HFF-Myc (cell line): ENCODE data around the gene LRRC8C.

Source experiments
- DNase-seq: peaks from one replicate; pipeline ENCODE4 v3.0.0-alpha.2; 2011; ENCODE audit warnings: low read depth; ENCODE audit errors: extremely low read depth
- H3K4me3 ChIP-seq: replicated peaks from 2 replicates; pipeline ENCODE4 v1.5.1; 2011; ENCODE audit warnings: low read depth, mild to moderate bottlenecking, control low read depth, low read length
- TF ChIP-seq, protein P1 (sequence below): IDR thresholded peaks from 2 replicates; pipeline ENCODE4 v1.5.1; 2012; ENCODE audit warnings: mild to moderate bottlenecking, low read depth, low read length, control low read depth; ENCODE audit errors: missing control alignments

Gene LRRC8C

GRCh38 chr1:89681045-89681729, 48.3 kb downstream of the LRRC8C start:
- no peak for DNase-seq
- TF ChIP-seq, protein P1, sequence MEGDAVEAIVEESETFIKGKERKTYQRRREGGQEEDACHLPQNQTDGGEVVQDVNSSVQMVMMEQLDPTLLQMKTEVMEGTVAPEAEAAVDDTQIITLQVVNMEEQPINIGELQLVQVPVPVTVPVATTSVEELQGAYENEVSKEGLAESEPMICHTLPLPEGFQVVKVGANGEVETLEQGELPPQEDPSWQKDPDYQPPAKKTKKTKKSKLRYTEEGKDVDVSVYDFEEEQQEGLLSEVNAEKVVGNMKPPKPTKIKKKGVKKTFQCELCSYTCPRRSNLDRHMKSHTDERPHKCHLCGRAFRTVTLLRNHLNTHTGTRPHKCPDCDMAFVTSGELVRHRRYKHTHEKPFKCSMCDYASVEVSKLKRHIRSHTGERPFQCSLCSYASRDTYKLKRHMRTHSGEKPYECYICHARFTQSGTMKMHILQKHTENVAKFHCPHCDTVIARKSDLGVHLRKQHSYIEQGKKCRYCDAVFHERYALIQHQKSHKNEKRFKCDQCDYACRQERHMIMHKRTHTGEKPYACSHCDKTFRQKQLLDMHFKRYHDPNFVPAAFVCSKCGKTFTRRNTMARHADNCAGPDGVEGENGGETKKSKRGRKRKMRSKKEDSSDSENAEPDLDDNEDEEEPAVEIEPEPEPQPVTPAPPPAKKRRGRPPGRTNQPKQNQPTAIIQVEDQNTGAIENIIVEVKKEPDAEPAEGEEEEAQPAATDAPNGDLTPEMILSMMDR, result no peak

DNA sequence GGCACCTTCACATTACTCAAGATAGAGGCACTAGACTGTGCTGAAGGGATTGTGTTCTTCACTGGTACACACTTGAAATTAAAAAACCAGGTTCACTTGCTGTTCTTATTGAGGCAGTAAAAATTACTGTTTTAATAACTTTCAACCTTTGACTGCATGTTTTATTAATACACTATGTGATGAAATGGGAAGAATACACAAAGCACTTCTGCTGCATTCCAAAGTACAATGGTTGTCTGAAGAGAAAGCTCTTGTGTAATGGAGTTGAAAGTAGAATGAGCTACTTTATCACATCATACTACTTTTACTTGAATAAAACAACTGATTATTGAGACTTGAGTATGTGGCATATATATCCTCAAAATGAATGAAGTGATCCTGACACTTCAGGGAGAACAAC, 49.7 kb downstream of the LRRC8C start:
- no peak overlapping the region for H3K4me3 ChIP-seq
- no peak for DNase-seq
- TF ChIP-seq, protein P1, result no peak

More at GRCh38 chr1:89681045-89681729, 48.3 kb downstream of the LRRC8C start:
- no peak overlapping the region for H3K4me3 ChIP-seq

GRCh38 chr1:89685461-89685860, 52.5 kb downstream of the LRRC8C start:
- no peak for DNase-seq
- TF ChIP-seq, protein P1, result no peak
- no peak overlapping the region for H3K4me3 ChIP-seq

DNA sequence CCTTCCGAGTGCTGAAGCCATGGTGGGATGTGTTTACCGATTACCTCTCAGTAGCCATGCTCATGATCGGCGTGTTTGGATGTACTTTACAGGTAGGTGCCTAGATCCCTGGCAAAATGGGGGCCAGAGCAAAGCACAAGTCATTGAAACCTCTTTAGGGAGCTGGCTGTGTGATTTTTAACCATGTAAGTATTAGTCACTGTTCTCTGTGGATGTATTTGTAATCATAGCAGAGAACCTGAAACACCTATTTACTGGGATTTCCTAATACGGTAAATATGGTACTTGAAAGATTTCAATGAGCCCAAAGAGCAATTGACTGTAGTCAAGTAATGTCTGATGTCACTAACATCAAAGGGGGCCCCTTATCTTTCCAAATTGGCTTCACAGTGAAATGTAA, 53.6 kb downstream of the LRRC8C start:
- DNase-seq, result no peak
- TF ChIP-seq, protein P1, result no peak
- no peak overlapping the region for H3K4me3 ChIP-seq

- DNase-seq, result no peak
- TF ChIP-seq, protein P1, result no peak
- H3K4me3 ChIP-seq, result no peak overlapping the region
These were observed 54.3 kb downstream of the LRRC8C start for GRCh38 chr1:89687254-89687653.

DNA sequence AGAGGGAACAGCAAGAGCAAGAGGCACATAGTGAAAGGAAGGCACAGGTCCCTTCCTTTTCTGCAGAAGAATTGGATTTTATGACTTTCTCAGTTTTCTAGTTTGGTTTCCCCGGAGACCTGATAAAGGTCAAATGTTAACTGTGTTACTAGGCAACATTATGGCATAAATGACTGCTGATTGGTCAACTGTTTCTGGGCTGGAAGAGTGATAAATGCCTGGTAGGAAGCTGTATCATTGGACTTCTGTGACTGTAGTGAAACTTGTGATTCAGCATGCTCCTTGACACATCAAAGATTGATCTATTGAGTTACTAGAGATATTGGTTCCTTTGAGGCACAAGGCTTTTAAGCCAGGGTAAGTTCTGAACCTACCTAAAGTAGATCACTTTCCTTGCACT, 55.7 kb downstream of the LRRC8C start:
- TF ChIP-seq, protein P1, result no peak
- no peak overlapping the region for H3K4me3 ChIP-seq
- DNase-seq, result no peak

DNA sequence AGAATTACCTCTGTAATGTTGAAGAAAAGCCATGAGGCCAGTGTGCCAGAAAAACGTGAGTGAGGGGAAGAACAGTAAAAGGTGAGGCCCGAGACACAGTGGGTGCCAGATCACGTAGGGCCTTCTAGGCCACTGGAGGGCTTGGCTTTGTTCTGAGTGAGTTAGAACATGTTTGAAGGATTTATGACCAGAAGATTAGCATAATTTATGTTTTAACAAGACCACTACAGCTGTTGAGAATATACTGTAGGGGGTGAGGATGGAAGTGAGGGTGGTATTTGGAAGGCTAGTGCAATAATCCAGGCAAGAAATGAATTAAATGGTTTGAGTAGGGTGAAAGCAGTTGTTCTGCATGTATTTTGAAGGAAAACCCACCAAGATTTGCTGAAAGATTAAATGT, 56.3 kb downstream of the LRRC8C start:
- TF ChIP-seq, protein P1, result no peak
- no peak for DNase-seq
- H3K4me3 ChIP-seq, result no peak overlapping the region
